Peyer's patch (tissue), 4 donors: Measurements from ENCODE around the gene MAML2.

Experiments used
- POLR2A ChIP-seq, 2 donors: fragments of 450-650 bp; IDR thresholded peaks; one replicate each; pipeline ENCODE4 v1.5.1; 2017; ENCODE audit warnings: antibody characterized with exemption in 2 of 2, mild to moderate bottlenecking in 2 of 2, moderate library complexity in 2 of 2
- TF ChIP-seq, protein P1 (sequence below), 6 experiments: fragments of 450-650 bp in 4 of 6; fragments of 200-600 bp in 2 of 6; sonication (generic) in 1 of 6; IDR thresholded peaks; one replicate each; pipeline ENCODE4 v1.5.1; 2017 to 2019; ENCODE audit warnings: antibody characterized with exemption in 6 of 6, mild to moderate bottlenecking in 3 of 6, moderate library complexity in 1 of 6

- TF ChIP-seq, protein P1, sequence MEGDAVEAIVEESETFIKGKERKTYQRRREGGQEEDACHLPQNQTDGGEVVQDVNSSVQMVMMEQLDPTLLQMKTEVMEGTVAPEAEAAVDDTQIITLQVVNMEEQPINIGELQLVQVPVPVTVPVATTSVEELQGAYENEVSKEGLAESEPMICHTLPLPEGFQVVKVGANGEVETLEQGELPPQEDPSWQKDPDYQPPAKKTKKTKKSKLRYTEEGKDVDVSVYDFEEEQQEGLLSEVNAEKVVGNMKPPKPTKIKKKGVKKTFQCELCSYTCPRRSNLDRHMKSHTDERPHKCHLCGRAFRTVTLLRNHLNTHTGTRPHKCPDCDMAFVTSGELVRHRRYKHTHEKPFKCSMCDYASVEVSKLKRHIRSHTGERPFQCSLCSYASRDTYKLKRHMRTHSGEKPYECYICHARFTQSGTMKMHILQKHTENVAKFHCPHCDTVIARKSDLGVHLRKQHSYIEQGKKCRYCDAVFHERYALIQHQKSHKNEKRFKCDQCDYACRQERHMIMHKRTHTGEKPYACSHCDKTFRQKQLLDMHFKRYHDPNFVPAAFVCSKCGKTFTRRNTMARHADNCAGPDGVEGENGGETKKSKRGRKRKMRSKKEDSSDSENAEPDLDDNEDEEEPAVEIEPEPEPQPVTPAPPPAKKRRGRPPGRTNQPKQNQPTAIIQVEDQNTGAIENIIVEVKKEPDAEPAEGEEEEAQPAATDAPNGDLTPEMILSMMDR (IDR thresholded peaks at IDR 0.05): no peak
- TF ChIP-seq POLR2A (IDR thresholded peaks at IDR 0.05): no peak
Measured at GRCh38 chr11:96337541-96338431, 5.2 kb downstream of the MAML2 start.
